K562 (cell line): ENCODE results near the gene PPT2. TPM values are rescaled to one million over a fixed set of nuclear protein-coding genes. Genes with fewer than 3 reads are reported as not detected.

ENCODE experiments used
- ATF1 ChIP-seq, 2 experiments: fragments of 450-650 bp in 1 of 2; IDR thresholded peaks; 2 replicates each; pipeline ENCODE4 v1.6.1; 2016; ENCODE audit warnings: missing compliant biosample characterization in 1 of 2, missing genetic modification characterization in 1 of 2
- BDP1 ChIP-seq: IDR thresholded peaks from 3 replicates; pipeline ENCODE4 v1.6.1; 2011; ENCODE audit not compliant: insufficient read length, insufficient read depth
- BRD4 ChIP-seq: fragments of 200-600 bp; sonication (generic); IDR thresholded peaks from 2 replicates; pipeline ENCODE4 v1.6.1; 2017; ENCODE audit warnings: inconsistent platforms
- EP300 ChIP-seq: IDR thresholded peaks from 2 replicates; pipeline ENCODE4 v1.6.1; 2012; ENCODE audit warnings: low read length, improper control_type of control experiment
- FOXK1 ChIP-seq: sonication (generic); formaldehyde crosslinking; IDR thresholded peaks from 2 replicates; pipeline ENCODE4 v1.8.0; 2022; ENCODE audit warnings: missing genetic modification reagents, mild to moderate bottlenecking, borderline replicate concordance
- MEF2A ChIP-seq: IDR thresholded peaks from 2 replicates; pipeline ENCODE4 v1.6.1; 2011; ENCODE audit warnings: low read depth, mild to moderate bottlenecking, low read length, moderate library complexity; ENCODE audit not compliant: control insufficient read depth
- NCOA6 ChIP-seq: fragments of 450-650 bp; IDR thresholded peaks from 2 replicates; pipeline ENCODE4 v1.6.1; 2017; ENCODE audit warnings: mild to moderate bottlenecking
- NELFE ChIP-seq: IDR thresholded peaks from 2 replicates; pipeline ENCODE4 v1.6.1; 2011; ENCODE audit warnings: mild to moderate bottlenecking; ENCODE audit not compliant: insufficient read depth, insufficient read length
- NONO ChIP-seq, 2 experiments: fragments of 200-400 bp in 1 of 2; fragments of 450-650 bp in 1 of 2; formaldehyde crosslinking in 1 of 2; IDR thresholded peaks; 2 replicates each; pipeline ENCODE4 v1.6.1; 2017; ENCODE audit warnings: low read depth in 2 of 2, mild to moderate bottlenecking in 2 of 2, moderate library complexity in 2 of 2, low read length in 1 of 2
- PCBP2 ChIP-seq: fragments of 200-400 bp; formaldehyde crosslinking; IDR thresholded peaks from 2 replicates; pipeline ENCODE4 v1.6.1; 2018; ENCODE audit warnings: low read length, low read depth, mild to moderate bottlenecking, moderate library complexity; ENCODE audit not compliant: poor library complexity, severe bottlenecking
- PTBP1 ChIP-seq: fragments of 200-400 bp; formaldehyde crosslinking; IDR thresholded peaks from 2 replicates; pipeline ENCODE4 v1.6.1; 2017; ENCODE audit warnings: low read depth, low read length
- SMAD3 ChIP-seq: fragments of 450-650 bp; formaldehyde crosslinking; conservative IDR thresholded peaks from 2 replicates; pipeline ENCODE4 v1.4.0; 2020; ENCODE audit warnings: mild to moderate bottlenecking
- SNIP1 ChIP-seq: fragments of 450-650 bp; IDR thresholded peaks from 2 replicates; pipeline ENCODE4 v1.7.1; 2017; ENCODE audit warnings: low read depth, mild to moderate bottlenecking
- ZBTB1 ChIP-seq: sonication (generic); formaldehyde crosslinking; IDR thresholded peaks from 2 replicates; pipeline ENCODE4 v1.8.1; 2023; ENCODE audit warnings: missing genetic modification reagents, low read depth, mild to moderate bottlenecking, borderline replicate concordance
- ZKSCAN3 ChIP-seq: fragments of 250-450 bp; sonication (Bioruptor Pico); IDR thresholded peaks from 2 replicates; pipeline ENCODE4 v1.4.0; 2020
- ZNF717 ChIP-seq: fragments of 250-450 bp; sonication (Bioruptor Pico); IDR thresholded peaks from 2 replicates; pipeline ENCODE4 v1.5.0; 2021
- ZSCAN29 ChIP-seq: fragments of 450-650 bp; IDR thresholded peaks from 2 replicates; pipeline ENCODE4 v1.6.1; 2017
- polyA plus RNA-seq, 8 experiments: library from polyadenylated mRNA; depleted of rRNA in 4 of 8; stranded (reverse) in 5 of 8; unstranded in 3 of 8; fragments of >200 nt; fragmentation: Nextera tagmentation in 2 of 8; fragmentation: Illumina TruSeq in 1 of 8; extraction: Ambion mirVana in 2 of 8; extraction: Trizol in 1 of 8; gene quantifications; 2 replicates each; pipeline versions ENCODE4 v1.2.1 to v1.2.3, GENCODE V29; 2011 to 2014; ENCODE audit warnings: inconsistent platforms in 1 of 8, missing spikeins in 1 of 8
- total RNA-seq, 7 experiments: library from RNA; depleted of rRNA in 6 of 7; stranded (reverse); fragments of >200 nt in 6 of 7; fragmentation: Illumina TruSeq in 2 of 7; extraction: Trizol in 2 of 7; gene quantifications; 2 replicates each; pipeline versions ENCODE4 v1.2.1 to v1.2.3, GENCODE V29; 2011 to 2021; ENCODE audit warnings: low replicate concordance in 1 of 7
- TF ChIP-seq, protein P1 (sequence below): fragments of 450-650 bp; IDR thresholded peaks from 2 replicates; pipeline ENCODE4 v1.6.1; 2018; ENCODE audit not compliant: partially characterized antibody
- TF ChIP-seq, protein P2 (sequence below): fragments of 150-350 bp; IDR thresholded peaks from 2 replicates; pipeline ENCODE4 v1.6.1; 2014; ENCODE audit warnings: low read depth, mild to moderate bottlenecking, low read length, borderline replicate concordance
- TF ChIP-seq, protein P3 (sequence below): sonication (generic); formaldehyde crosslinking; IDR thresholded peaks from 2 replicates; pipeline ENCODE4 v1.8.1; 2022; ENCODE audit warnings: missing genetic modification reagents

PPT2 gene
- total and polyA plus RNA-seq, 9 of the 15 experiments (the other 6 are each of a cell fraction or from before 2014, with no cell fraction given), result 27.4 to 98.8 (median 69.9) TPM

DNA sequence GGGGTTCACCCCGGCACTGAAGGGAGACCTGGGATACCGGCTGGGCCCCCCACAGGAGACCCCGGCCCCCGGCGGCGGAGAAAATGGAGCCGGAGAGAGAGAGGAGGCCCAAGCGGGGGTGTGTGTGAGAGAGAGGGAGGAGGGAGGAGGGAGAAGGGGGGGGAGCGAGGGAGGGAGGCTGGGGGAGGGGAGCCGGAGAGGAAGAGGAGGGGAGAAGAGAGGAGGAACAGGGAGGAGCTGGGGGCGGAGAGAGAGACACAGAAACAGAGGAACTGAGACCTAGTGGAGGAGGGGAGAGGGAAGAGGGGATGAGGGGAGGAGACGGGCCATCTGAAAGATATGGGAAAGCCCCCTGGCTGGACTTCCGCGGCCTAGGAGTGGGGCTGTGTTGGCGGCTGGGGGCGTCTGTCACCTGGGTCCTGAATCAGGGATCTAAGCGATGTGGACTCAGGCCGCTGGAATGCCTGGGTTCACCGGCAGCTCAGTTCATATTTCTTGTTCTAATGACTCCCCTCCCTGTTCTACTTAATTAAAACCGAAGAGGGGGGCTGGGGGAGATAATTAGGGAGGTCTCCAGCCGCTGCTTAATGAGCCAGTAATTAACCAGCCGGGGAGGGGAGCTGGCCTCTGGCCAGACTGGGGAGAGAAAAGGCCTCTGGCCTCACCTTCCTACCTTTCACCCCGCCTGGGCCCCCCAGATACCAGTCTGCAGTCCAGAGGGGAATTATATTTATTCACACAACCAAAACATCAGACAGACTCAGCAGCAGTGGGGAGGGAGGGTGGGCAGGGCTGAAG is 36.3 kb downstream of the PPT2 start, which contains the start of gene PBX2 (continued):
- TF ChIP-seq, protein P1, sequence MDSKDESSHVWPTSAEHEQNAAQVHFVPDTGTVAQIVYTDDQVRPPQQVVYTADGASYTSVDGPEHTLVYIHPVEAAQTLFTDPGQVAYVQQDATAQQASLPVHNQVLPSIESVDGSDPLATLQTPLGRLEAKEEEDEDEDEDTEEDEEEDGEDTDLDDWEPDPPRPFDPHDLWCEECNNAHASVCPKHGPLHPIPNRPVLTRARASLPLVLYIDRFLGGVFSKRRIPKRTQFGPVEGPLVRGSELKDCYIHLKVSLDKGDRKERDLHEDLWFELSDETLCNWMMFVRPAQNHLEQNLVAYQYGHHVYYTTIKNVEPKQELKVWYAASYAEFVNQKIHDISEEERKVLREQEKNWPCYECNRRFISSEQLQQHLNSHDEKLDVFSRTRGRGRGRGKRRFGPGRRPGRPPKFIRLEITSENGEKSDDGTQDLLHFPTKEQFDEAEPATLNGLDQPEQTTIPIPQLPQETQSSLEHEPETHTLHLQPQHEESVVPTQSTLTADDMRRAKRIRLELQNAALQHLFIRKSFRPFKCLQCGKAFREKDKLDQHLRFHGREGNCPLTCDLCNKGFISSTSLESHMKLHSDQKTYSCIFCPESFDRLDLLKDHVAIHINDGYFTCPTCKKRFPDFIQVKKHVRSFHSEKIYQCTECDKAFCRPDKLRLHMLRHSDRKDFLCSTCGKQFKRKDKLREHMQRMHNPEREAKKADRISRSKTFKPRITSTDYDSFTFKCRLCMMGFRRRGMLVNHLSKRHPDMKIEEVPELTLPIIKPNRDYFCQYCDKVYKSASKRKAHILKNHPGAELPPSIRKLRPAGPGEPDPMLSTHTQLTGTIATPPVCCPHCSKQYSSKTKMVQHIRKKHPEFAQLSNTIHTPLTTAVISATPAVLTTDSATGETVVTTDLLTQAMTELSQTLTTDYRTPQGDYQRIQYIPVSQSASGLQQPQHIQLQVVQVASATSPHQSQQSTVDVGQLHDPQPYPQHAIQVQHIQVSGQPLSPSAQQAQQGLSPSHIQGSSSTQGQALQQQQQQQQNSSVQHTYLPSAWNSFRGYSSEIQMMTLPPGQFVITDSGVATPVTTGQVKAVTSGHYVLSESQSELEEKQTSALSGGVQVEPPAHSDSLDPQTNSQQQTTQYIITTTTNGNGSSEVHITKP, result peak; percentile 54
- no peak for TF ChIP-seq ATF1 (CRISPR knock-in tag; IDR thresholded peaks at IDR 0.05)
- no peak for TF ChIP-seq ATF1 (tag; IDR thresholded peaks at IDR 0.05)
- no peak for TF ChIP-seq MEF2A
- TF ChIP-seq, protein P2, sequence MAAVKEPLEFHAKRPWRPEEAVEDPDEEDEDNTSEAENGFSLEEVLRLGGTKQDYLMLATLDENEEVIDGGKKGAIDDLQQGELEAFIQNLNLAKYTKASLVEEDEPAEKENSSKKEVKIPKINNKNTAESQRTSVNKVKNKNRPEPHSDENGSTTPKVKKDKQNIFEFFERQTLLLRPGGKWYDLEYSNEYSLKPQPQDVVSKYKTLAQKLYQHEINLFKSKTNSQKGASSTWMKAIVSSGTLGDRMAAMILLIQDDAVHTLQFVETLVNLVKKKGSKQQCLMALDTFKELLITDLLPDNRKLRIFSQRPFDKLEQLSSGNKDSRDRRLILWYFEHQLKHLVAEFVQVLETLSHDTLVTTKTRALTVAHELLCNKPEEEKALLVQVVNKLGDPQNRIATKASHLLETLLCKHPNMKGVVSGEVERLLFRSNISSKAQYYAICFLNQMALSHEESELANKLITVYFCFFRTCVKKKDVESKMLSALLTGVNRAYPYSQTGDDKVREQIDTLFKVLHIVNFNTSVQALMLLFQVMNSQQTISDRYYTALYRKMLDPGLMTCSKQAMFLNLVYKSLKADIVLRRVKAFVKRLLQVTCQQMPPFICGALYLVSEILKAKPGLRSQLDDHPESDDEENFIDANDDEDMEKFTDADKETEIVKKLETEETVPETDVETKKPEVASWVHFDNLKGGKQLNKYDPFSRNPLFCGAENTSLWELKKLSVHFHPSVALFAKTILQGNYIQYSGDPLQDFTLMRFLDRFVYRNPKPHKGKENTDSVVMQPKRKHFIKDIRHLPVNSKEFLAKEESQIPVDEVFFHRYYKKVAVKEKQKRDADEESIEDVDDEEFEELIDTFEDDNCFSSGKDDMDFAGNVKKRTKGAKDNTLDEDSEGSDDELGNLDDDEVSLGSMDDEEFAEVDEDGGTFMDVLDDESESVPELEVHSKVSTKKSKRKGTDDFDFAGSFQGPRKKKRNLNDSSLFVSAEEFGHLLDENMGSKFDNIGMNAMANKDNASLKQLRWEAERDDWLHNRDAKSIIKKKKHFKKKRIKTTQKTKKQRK, result no peak
- TF ChIP-seq NCOA6, result no peak
- no peak for TF ChIP-seq FOXK1
- TF ChIP-seq, protein P3, sequence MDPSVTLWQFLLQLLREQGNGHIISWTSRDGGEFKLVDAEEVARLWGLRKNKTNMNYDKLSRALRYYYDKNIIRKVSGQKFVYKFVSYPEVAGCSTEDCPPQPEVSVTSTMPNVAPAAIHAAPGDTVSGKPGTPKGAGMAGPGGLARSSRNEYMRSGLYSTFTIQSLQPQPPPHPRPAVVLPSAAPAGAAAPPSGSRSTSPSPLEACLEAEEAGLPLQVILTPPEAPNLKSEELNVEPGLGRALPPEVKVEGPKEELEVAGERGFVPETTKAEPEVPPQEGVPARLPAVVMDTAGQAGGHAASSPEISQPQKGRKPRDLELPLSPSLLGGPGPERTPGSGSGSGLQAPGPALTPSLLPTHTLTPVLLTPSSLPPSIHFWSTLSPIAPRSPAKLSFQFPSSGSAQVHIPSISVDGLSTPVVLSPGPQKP, result no peak
- TF ChIP-seq ZKSCAN3, result no peak
- TF ChIP-seq BDP1, result no peak
- no peak for TF ChIP-seq NELFE
- no peak for TF ChIP-seq ZNF717
- TF ChIP-seq NONO (IDR thresholded peaks at IDR 0.05; ENCODE audit: low read depth in 2 of 2, low read length in 1 of 2), result 0 out of 4 replicates have a peak, but pooled peaks of 1 of the 2 experiments have one; percentile 28
- TF ChIP-seq SNIP1, result no peak
- peak; percentile 30; the same call in 1 of the 2 replicates for TF ChIP-seq EP300
- TF ChIP-seq PCBP2, result no peak
- no peak for TF ChIP-seq ZSCAN29
- TF ChIP-seq BRD4, result peak; percentile 90; the same call in 1 of the 2 replicates
- TF ChIP-seq SMAD3 (CRISPR knock-in tag), result no peak
- no peak for TF ChIP-seq ZBTB1 (CRISPR knock-in tag)
- no peak for TF ChIP-seq PTBP1
